Heart left ventricle (tissue), 13 donors: Measurements from ENCODE around the gene SYCN.

Experiments
- POLR2A ChIP-seq, 2 donors: fragments of 450-650 bp; IDR thresholded peaks; one replicate each; pipeline ENCODE4 v1.6.1; 2017; ENCODE audit warnings: antibody characterized with exemption in 2 of 2, mild to moderate bottlenecking in 2 of 2, moderate library complexity in 2 of 2
- TF ChIP-seq, protein P1 (sequence below), 12 donors: fragments of 200-600 bp; sonication (generic) in 4 of 12; IDR thresholded peaks; one replicate each; pipeline versions ENCODE4 v1.5.0 to v1.8.0; 2018 to 2022; ENCODE audit warnings: antibody characterized with exemption in 12 of 12, mild to moderate bottlenecking in 5 of 12
- donor health status: ischemic (EF 13 %, LVEDD 7.1; RV severe dilation, severe dysfunction).
- donor health status: DM: no; HTN: yes; CAD: no.
- donor health status: DM: no; HTN: no; CAD: no.
- donor health status: ischemic (EF 25% LVEDD 6.9; RV normal size, moderate dysfunction).
- donor health status: ischemic (EF 25% LVEDD 5.7; RV mildly dilated, moderate dysfunction).
- donor health status: ischemic (EF 35%, LVEDD 5.7; RV mildly dilated, moderate dysfunction).
- donor health status: nonischemic (EF 11% LVEDD 7.7; RV severe dilation, severe dysfunction).
- donor health status: DM: yes; HTN: yes; CAD: no.
- donor health status: PGD.
- donor health status: ischemic (EF 29% LVEDD 5.4; RV normal size, mild dysfunction).
- donor health status: nonischemic (EF 23%, LVEDD 6.1; RV moderate dilation, normal function).

DNA sequence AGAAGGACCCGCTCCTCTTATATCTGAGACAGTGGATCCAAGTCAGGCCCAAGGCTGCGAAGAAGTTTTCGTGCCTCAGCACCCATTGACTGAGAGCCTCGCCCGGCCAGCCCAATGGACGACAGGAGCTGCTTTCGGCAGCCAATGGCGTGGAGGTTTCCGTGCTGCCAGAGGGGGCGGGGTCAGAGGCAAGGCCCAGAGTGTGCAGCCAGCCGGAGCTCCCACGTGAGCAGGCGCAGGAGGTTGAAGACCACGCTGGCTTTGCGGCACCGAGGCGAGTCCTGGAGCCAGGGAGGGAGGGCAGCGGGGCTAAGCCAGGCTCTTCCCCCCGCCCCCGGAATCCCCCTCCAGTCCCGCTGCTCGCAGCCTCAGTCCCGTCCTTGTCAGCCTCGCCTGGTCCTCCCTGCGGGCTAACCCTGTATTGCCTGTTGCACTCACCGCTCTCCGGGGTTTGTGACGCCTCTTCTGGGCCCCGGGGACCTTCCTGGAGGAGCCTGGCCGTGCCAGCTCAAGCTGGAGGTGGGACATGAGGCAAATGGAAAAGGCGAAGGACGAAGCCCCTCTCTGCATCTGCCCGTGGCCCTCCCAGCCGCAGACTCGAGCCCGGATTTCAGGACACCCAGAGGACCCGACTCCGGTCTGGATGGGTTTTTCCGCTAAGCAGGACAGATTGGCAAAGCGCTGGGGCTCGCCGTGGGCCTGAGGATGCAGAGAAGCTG lies 43.0 kb upstream of the SYCN start:
- TF ChIP-seq, protein P1, sequence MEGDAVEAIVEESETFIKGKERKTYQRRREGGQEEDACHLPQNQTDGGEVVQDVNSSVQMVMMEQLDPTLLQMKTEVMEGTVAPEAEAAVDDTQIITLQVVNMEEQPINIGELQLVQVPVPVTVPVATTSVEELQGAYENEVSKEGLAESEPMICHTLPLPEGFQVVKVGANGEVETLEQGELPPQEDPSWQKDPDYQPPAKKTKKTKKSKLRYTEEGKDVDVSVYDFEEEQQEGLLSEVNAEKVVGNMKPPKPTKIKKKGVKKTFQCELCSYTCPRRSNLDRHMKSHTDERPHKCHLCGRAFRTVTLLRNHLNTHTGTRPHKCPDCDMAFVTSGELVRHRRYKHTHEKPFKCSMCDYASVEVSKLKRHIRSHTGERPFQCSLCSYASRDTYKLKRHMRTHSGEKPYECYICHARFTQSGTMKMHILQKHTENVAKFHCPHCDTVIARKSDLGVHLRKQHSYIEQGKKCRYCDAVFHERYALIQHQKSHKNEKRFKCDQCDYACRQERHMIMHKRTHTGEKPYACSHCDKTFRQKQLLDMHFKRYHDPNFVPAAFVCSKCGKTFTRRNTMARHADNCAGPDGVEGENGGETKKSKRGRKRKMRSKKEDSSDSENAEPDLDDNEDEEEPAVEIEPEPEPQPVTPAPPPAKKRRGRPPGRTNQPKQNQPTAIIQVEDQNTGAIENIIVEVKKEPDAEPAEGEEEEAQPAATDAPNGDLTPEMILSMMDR (IDR thresholded peaks at IDR 0.05) = no peak
- no peak for TF ChIP-seq POLR2A (IDR thresholded peaks at IDR 0.05)
